Measurements from ENCODE around the gene CCDC30.

- TF ChIP-seq, protein P1, sequence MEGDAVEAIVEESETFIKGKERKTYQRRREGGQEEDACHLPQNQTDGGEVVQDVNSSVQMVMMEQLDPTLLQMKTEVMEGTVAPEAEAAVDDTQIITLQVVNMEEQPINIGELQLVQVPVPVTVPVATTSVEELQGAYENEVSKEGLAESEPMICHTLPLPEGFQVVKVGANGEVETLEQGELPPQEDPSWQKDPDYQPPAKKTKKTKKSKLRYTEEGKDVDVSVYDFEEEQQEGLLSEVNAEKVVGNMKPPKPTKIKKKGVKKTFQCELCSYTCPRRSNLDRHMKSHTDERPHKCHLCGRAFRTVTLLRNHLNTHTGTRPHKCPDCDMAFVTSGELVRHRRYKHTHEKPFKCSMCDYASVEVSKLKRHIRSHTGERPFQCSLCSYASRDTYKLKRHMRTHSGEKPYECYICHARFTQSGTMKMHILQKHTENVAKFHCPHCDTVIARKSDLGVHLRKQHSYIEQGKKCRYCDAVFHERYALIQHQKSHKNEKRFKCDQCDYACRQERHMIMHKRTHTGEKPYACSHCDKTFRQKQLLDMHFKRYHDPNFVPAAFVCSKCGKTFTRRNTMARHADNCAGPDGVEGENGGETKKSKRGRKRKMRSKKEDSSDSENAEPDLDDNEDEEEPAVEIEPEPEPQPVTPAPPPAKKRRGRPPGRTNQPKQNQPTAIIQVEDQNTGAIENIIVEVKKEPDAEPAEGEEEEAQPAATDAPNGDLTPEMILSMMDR (IDR thresholded peaks at IDR 0.05), result no peak
- TF ChIP-seq EP300 (IDR thresholded peaks at IDR 0.05) (no peak), POLR2A (IDR thresholded peaks at IDR 0.05) (no peak), POLR2AphosphoS5 (IDR thresholded peaks at IDR 0.05) (peak in 1 of 3 donors; percentile 83)
These were observed 219.8 kb downstream of the CCDC30 start for GRCh38 chr1:42682739-42683531.
